NCI-H2171 (cell line): ENCODE data around the gene SLCO3A1.

Source experiments
- DNase-seq: peaks from one replicate; lab custom pipeline; 2025; lab: John Stamatoyannopoulos, UW

The SLCO3A1 gene

DNA sequence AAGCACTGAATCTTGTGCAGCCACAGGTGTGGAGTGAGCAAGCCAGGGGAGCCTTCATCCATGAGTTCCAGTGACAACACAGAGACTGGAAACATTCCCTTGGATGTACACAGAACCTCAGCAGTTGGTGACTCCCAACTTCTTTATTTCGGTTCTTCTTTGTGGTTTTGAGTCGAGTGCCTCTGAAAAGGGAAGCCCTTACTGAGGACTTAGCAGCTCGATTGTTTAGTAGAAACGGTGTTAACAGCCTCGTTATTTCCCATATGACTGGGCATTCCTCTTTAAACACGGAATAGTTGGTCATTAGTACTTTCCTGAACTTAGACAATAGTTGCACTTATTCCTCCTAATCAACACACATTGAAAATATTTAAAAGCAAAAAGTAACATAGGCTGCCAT lies 7.7 kb downstream of the SLCO3A1 start:
- no peak for DNase-seq

DNA sequence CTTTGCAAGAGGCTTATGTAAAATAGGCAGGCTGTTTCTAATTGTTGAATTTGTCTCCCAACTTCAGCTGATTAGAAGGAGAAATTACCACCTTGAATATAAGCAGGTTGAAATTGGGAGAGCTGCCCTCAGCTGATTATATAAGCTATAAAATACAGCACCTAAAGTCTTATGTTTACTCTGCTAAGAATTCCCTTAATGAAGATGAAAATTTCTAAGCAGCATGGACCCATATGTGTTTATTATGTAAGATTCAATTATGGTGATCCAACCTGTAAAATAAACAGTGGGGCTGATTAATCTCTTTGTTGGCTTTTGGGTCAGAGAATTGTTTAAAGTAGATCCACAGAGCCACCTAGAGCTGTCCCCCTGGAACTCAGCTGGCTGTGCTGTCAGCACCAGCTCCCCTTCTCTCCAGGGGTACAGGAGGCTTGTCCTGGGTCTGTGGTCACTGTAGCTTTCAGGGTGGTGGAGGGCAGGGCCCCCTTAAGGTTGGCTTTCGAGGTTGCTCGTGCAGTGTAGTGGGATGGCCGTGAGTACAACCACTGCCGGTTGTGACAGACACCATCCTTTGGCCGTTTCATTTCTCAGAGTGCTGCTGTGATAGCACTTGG lies 9.5 kb downstream of the SLCO3A1 start:
- no peak for DNase-seq

DNA sequence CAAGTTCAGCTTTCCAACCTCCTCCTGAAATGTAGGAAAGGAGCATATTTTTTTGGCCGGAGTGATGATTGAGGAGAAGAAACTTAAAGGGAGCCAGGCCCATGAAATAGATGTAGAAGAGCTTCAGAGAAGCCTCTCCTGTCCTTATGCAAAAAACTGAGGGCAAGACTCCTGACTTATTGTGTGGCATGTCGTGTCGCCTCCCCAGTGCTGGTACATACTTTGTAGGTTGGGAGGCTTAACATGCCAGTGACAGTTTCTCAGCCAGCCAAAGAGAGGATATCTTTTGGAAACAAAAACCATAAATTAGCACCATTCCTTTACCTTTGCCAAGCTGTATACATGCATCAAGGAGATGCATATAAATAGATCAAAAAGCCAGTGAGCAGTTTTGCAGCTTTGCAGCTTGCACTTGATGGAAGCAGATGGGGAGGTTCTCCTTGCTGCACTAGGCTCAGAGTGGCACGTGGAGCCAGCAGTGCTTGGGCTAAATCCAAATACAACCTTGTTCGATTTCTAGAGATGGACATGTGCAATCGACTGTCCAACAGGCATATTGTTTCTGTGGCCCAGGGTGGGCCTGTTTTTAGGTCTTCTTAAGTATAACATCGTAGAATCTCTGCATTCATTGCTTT lies 10.2 kb downstream of the SLCO3A1 start:
- DNase-seq, result no peak

DNA sequence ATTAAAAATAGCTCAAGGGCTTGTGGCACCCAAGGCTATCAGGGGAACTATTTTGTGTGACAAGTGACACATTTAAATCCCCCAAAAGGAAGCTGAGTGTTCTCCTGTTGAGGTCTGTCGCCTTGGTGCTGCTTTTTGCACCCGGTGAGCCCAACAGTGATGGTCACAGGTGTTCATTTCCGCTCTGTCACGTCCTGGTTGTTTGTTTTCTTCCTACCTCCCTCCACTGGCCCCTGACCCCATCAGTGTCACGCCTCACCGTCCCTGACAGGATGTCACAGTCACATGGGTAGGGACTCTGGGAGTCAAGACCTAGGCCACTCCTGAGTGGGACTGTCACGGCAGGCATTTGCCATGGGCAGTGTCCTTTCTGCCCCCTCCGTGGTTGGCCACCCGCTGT lies 11.2 kb downstream of the SLCO3A1 start:
- DNase-seq, result no peak

DNA sequence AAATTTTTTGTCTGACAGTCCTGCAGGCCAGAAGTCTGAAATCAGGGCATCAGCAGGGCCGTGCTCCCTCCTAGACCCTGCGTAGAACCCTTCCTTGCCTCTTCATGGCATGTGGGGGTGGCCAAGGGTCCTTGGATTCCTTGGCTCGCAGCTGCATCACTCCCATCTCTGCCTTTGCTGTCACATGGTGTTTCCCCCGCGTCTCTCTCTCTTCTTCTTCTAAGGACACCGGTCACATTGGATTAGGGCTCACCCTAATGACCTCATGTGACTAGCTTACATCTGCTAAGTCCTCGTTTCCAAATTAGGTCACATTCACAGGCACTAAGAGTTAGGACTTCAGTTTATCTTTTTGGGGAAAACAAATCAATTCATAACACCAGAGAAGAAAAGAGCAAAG lies 12.0 kb downstream of the SLCO3A1 start:
- no peak for DNase-seq

DNA sequence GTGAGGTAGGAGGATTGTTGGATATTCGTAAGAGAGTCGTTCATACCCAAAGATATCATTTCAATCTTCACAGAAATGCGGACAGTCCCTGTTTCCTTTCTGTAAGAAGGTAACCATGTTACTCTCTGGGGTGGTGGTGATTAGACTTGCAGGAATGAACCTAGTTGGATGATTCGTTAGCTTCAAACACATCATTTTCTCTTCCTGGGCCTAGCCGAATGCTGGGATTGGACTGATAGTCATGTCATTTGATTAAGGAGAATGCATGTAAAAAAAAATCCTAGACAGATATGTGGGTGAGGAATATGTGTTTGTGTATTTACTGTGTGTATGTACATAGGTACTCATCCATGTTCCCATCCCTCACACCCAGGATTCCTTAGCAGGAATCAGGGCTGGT lies 12.4 kb downstream of the SLCO3A1 start:
- DNase-seq, result no peak

DNA sequence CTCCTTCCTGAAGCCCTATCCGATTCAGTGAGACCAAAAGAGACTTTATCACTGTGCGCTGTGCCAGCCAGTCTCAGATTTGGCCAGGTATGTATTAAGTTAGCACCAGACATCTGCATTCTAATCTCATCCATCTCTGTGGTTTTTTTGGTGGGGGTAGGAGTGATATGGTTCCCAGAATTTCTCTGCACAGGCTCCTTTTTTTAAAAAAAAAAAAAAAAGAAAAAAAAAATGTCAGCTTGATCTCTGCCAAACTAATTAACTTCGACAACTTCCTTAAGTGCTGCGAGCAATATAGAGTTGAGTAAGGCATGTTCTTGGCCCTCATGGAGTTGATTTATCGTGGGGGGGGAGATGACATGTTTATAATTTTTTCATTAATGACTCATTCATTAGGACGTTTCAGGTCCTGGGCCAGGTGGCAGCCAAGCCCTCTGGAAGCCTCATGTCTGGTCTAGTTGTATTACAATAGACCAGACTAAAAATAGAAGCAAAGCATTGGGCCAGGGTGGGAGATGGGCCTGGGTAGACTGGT lies 12.9 kb downstream of the SLCO3A1 start:
- no peak for DNase-seq

DNA sequence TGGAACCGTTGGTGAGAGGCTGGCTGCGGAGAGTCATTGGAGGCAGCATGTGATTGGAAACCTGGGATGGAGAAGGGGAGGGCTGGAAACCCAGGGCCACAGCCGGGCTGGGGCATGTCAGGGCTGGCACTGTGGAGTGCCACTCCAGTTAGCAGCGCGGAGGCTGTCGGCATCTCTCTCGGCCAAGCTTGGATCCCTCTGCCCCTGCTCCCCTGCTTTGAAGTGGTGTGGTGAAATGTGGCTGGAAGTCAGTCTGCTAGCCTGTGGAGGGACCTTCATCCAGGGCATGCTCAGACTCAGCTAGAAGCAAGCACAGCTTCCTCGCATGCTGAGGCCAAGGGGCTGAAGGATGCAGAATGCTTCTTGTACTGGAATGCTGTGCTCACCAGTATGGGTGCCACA lies 13.5 kb downstream of the SLCO3A1 start:
- peak; percentile 65 for DNase-seq

DNA sequence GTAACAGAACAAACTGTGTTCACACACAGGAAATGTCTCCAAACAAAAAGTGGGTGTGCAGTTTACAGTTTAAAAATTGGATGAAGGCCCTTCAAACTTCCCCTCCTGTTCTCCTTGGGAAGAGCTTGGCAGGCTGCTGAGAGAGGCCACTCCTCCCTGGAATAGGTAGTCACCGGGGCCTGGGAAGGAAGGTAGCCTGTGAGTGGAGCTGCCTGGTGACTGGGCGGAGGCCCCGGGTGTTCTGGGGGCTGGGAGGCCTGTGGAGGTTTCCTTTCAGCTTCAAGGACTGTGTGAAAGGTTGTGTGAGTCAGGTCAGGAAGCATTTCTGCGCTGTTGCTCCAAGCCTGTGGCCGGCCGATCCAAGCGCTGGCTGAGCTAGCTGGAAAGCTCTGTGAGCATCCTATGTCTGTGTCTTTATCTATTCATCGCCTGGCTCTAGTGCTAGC lies 14.1 kb downstream of the SLCO3A1 start:
- DNase-seq, result no peak

DNA sequence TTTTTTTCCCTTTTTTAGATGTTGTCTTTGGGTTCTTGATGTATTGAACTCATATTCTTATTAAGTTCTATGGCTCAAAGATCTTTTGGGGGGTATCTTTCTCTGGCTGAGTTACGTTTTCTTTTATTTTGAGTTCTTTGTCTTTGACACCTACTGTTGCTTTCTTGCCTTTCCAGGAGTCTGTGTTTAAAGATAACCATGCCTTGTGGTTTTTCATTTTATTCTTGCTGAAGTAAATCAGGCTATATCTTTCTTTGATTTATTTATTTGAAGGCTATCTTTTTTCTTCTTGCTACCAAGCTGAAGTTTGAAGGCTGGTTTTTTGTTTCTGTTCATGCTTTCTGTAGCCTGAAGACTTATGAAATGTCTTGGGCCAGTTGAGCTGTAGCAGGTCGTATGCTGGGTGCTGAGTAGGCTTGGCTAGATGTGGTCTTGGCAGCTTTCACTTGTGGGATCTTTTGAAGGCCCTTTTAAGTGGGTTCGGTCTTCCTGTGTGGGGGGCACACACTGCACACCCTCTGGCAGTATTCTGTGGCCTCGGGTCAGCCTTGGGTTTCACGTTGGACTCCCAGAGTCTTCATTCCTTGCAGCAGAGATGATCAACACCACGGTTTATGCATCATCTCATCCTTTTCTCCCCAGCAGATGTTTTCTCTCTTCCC lies 17.5 kb downstream of the SLCO3A1 start:
- no peak for DNase-seq

DNA sequence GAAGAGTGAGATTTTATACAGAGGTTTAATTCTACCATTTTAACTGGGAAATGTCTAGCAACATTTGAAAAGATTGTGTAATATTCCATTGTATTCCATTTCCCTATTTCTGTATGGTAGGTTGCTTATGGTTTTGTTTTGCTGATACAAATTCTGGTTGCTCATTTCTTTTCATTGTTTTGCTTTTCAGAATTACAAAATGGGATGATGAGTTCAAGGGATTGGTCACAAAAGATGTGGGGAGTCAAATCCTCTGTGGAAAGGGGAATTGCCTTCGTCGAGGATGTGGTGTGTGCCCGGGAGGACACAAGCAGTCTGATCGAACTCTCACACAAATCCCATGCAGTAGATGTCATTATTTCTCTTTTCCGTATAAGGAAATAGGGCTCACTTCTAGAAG lies 18.3 kb downstream of the SLCO3A1 start:
- DNase-seq, result no peak

DNA sequence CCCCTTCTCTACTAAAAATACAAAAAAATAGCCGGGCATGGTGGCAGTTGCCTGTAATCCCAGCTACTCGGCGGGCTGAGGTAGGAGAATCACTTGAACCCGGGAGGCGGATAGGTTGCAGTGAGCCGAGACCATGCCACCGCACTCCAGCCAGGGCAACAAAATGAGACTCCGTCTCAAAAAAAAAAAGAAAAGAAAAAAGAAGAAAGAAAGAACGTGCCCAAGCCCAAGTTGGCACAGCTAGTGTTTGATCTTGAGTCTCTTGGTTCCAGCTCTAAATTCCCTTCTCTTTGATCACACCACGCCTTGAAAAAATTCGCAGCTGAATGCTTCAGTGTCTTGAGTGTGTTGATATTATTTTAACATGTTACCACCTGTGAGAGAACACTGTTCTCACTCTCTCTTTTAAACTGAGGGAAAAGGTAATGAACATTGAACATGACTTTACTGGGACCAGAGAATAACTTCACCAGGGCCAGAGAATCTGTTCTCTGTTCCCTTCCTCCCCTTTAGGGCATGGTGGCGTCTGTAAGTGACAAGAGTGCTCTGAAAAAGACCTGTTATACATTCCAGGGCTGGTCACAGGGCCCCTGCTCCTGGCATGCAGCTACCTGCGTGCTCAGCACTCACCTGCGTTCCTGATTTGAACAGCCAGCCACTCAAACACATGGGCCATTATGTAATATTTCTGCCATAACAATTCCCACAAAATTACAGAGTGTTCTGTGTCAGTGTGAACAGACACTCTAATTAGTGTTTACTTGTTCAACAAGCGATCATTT lies 19.0 kb downstream of the SLCO3A1 start:
- no peak for DNase-seq

DNA sequence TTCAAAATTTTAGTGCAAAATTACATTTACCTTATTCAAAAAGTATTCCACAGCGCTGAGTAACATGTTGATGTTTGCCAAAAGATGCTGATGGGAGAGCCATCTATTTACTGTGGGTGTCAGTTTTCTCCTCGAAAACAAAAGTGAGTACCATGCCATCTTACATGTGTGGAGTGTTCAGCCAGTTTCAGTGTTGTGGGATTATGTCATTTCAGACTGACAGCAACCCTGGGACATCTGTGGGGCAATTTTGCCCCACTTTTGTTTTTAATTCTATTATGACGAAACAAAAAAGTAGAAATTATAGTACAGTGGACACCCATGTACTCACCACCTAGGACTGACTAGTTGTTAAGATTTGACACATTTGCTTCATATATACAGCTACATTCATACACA lies 19.6 kb downstream of the SLCO3A1 start:
- no peak for DNase-seq

DNA sequence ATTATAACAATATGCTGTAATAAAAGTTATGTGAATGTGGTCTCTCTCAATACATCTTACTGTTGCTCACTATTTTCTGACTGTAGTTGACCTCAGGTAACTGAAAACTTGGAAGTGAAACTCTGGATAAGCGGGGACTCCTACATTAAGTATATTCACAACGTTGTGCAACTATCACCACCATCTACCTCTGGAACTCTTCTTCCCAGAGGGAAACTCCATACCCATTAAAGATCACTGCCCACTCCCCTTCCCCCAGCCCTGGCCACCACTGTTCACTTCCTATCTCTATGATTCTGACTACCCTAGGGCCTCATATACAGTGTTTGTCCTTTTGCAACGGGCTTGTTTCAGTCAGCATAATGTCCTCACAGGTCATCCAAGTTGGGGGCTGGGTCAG lies 20.7 kb downstream of the SLCO3A1 start:
- DNase-seq, result no peak

DNA sequence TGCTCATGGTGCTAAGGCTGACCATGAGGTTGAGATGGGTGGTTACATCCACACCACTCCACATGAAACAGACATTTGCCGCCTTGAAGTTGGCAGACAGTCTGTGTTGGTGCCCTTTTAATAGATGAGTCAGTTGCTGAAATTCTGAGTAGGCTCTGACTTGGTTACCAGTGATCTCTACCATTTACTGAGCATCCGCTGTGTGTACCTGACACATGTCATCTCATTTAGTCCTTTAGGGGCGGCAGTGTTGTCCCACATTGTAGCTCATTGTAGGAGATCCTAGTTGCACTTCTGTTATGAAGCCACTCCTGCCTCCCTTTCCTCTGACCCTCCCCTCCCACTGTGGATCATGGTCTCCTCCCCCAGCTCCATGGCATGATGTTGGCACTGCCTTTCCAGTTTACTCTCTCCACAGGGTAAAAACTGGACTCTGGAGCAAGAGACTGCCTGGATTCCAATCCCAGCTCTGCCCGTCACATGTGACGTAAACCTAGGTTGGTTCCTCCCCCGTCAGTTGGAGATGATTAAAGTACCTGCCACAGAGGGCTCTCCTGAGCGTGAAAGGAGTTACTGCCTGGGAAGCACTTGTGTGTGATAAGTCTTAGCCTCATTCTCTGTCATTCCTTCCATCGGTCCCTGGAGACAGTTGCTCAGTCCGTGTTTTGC lies 21.6 kb downstream of the SLCO3A1 start:
- DNase-seq, result no peak

DNA sequence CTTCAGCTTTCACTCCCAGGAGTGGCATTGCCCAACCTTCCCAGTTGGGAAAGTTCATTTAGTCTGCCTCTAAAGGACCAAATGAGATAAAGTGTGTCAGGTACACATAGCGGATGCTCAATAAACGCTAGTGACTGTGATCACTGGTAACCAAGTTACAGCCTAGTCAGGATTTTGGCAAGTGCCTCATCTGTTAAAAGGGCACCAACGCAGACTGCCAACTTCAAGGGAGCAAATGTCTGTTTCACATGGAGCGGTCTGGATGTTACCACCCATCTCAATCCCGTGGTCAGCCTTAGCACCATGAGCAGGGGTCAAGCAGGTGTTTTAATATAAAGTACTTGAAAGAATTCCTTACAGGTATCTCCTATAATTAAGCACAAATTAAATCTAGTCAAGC lies 22.7 kb downstream of the SLCO3A1 start:
- no peak for DNase-seq

DNA sequence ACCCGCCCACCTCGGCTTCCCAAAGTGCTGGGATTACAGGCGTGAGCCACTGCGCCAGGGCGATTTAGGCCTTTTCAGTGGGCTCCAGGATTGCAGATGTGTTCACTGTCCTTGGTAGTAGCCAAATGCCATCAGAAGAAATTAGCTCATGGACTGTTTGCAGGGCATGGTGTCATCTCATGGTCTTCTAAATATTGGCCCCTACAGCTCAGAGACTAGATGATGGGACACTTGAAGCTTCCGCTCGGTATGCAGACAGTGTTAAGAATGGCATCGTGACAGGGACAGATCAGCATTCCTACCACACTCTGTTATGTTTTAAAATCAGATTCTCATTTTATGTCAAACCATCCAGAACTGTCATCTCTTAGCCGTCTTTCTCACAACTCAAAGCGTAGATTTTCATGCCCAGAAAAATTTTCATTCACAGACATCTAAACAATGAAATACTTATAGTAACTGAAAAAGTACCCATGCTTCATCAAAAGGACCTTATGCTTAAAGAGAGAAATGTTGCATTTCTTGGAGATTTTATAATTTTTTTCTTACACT lies 24.9 kb downstream of the SLCO3A1 start:
- no peak for DNase-seq

DNA sequence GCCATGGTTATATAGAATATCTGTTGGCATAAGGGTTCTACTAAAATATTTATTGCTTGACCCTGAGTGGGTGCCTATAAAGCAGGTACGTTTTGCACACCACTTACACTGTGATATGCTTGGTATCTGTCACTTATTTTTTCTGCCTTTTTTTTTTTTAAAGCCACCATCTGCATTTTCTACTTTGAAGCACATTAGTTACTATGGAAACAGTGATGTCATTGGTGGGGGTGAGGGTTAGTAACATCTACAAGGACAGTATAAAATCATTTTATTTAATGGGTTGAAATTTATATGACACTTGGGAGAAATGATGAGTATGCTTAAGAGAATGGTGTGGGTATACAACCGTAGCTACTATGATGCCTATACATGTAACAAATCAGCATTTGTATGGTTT lies 25.6 kb downstream of the SLCO3A1 start:
- no peak for DNase-seq

DNA sequence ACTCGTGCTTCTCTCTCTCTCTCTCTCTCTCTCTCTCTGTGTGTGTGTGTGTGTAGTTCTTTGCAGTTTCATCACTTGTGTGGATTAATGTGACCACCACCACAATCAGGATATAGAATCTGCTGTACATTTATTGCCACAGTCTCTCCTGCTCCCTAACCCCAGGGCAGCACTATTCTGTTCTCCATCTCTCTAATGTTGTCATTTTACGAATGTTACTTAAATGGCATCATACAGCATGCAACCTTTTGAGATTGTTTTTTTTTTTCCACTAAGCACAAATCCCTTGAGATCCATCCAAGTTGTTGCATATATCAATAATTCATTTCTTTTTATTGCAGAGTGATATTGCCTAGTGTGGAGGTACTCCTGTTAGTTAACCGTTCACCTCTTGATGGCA lies 26.9 kb downstream of the SLCO3A1 start:
- no peak for DNase-seq

DNA sequence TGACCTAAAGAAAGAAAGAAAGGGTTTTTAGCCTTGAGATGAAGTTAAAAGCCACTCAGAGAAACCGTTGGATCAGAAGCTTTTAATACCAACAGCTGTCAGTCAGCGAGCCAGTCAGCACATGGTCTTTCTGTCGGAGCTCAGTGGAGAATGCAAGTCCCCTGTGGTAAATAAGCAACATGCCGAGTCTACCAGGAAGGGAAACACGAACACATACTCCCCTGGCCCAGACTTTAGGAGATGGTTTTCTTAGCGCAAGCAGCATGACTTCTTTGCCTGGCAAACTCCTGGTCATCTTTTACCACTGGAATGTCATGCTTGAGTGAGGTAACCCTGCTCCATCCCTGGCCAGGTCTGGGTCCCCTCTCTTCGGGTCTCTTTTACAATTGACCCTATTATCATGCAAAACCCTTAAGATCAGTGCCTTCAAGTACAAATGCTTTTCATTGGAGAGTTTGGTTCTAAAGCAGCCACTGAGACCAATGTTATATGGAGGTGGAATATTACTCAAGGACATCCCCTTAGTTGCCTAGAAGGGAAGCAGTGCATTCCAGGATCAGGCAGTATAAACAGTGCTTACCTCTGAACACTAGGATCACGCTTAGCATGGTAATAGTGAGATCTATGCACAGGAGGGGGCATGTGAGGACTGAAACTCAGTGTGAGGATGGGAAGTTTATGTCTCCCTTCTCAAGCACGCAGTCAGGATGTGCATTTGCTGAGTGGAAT lies 28.2 kb downstream of the SLCO3A1 start:
- DNase-seq, result no peak
